SK-N-MC (cell line): ENCODE results near the gene BANP.

Experiments
- DNase-seq: peaks from one replicate; pipeline ENCODE4 v3.0.0-alpha.2; 2011; ENCODE audit warnings: low read depth, low spot score
- H3K27ac ChIP-seq: fragments of 200-600 bp; sonication (generic); 2 replicates; pipeline ENCODE4 v1.5.1; 2016; ENCODE audit warnings: mixed run types
- H3K36me3 ChIP-seq: fragments of 200-600 bp; sonication (generic); 2 replicates; pipeline ENCODE4 v1.6.1; 2017; ENCODE audit warnings: antibody characterized with exemption, low read length, mixed read lengths; ENCODE audit not compliant: insufficient read depth
- H3K4me3 ChIP-seq: fragments of 200-600 bp; sonication (generic); 2 replicates; pipeline ENCODE4 v1.5.1; 2016
- H3K9ac ChIP-seq: fragments of 200-600 bp; sonication (generic); 2 replicates; pipeline ENCODE4 v1.8.0; 2017; ENCODE audit warnings: mixed run types, mixed read lengths; ENCODE audit not compliant: insufficient read length
- H3K9me3 ChIP-seq: fragments of 200-600 bp; sonication (generic); 2 replicates; pipeline ENCODE4 v1.6.1; 2017; ENCODE audit warnings: low read depth, mild to moderate bottlenecking, antibody characterized with exemption, low read length, moderate library complexity, mixed read lengths
- EZH2 ChIP-seq: fragments of 200-600 bp; sonication (generic); IDR thresholded peaks from one replicate; pipeline ENCODE4 v1.6.1; 2017; ENCODE audit warnings: antibody characterized with exemption
- FOXP2 ChIP-seq: optimal IDR thresholded peaks from 2 replicates; pipeline ENCODE3; 2011; ENCODE audit warnings: mild to moderate bottlenecking, moderate library complexity; ENCODE audit not compliant: insufficient read depth; ENCODE audit errors: extremely low read length, control extremely low read depth
- POLR2AphosphoS5 ChIP-seq: IDR thresholded peaks from 2 replicates; pipeline ENCODE4 v1.6.1; 2012; ENCODE audit warnings: mild to moderate bottlenecking, low read depth, low read length, borderline replicate concordance

BANP gene

GRCh38 chr16:88061346-88062110, 110.3 kb downstream of the BANP start:
- Histone ChIP-seq H3K9me3 (no peaks in the 10 kb centered on the region), H3K36me3 (no peaks in the 10 kb centered on the region), H3K27ac (no peak overlapping the region), H3K4me3 (no peak overlapping the region), H3K9ac (no peak overlapping the region)
- TF ChIP-seq POLR2AphosphoS5 (no peak), EZH2 (no peak), FOXP2 (no peak)
- no peak for DNase-seq

GRCh38 chr16:88062341-88063210, 111.3 kb downstream of the BANP start:
- no peaks in the 10 kb centered on the region for H3K9me3 ChIP-seq
- no peak overlapping the region for H3K4me3 ChIP-seq
- TF ChIP-seq EZH2 (no peak), FOXP2 (no peak), POLR2AphosphoS5 (no peak)
- no peak for DNase-seq
- H3K27ac ChIP-seq: no peak overlapping the region
- H3K36me3 ChIP-seq: no peaks in the 10 kb centered on the region
- H3K9ac ChIP-seq: no peak overlapping the region

GRCh38 chr16:88063211-88063773, 112.1 kb downstream of the BANP start:
- DNase-seq: no peak
- Histone ChIP-seq H3K9me3 (no peaks in the 10 kb centered on the region), H3K9ac (no peak overlapping the region), H3K27ac (no peak overlapping the region), H3K4me3 (no peak overlapping the region), H3K36me3 (no peaks in the 10 kb centered on the region)
- TF ChIP-seq FOXP2 (no peak), POLR2AphosphoS5 (no peak), EZH2 (no peak)

- Histone ChIP-seq H3K36me3 (no peaks in the 10 kb centered on the region), H3K27ac (no peak overlapping the region), H3K9ac (no peak overlapping the region), H3K4me3 (no peak overlapping the region), H3K9me3 (no peaks in the 10 kb centered on the region)
- no peak for TF ChIP-seq EZH2
- no peak for TF ChIP-seq FOXP2
- TF ChIP-seq POLR2AphosphoS5: no peak
- DNase-seq: no peak
These were observed 113.0 kb downstream of the BANP start for GRCh38 chr16:88064011-88064888.

GRCh38 chr16:88064889-88065746, 113.9 kb downstream of the BANP start:
- H3K36me3 ChIP-seq: no peaks in the 10 kb centered on the region
- H3K9me3 ChIP-seq: no peaks in the 10 kb centered on the region
- no peak for DNase-seq
- TF ChIP-seq POLR2AphosphoS5: no peak
- TF ChIP-seq EZH2: no peak
- no peak for TF ChIP-seq FOXP2
- no peak overlapping the region for H3K4me3 ChIP-seq
- no peak overlapping the region for H3K27ac ChIP-seq
- H3K9ac ChIP-seq: no peak overlapping the region

- H3K4me3 ChIP-seq: no peak overlapping the region
- no peak overlapping the region for H3K9ac ChIP-seq
- H3K9me3 ChIP-seq: no peaks in the 10 kb centered on the region
- H3K36me3 ChIP-seq: no peaks in the 10 kb centered on the region
- no peak overlapping the region for H3K27ac ChIP-seq
- no peak for TF ChIP-seq POLR2AphosphoS5
- no peak for TF ChIP-seq EZH2
- TF ChIP-seq FOXP2: no peak
- no peak for DNase-seq
These were observed 114.5 kb downstream of the BANP start for GRCh38 chr16:88065747-88066142.

GRCh38 chr16:88066234-88066633, 115.0 kb downstream of the BANP start:
- Histone ChIP-seq H3K36me3 (no peaks in the 10 kb centered on the region), H3K27ac (no peak overlapping the region), H3K4me3 (no peak overlapping the region), H3K9me3 (no peaks in the 10 kb centered on the region), H3K9ac (no peak overlapping the region)
- TF ChIP-seq FOXP2: no peak
- TF ChIP-seq EZH2: no peak
- no peak for TF ChIP-seq POLR2AphosphoS5
- DNase-seq: no peak
